Neural cell (in vitro differentiated cells): ENCODE data around the gene SEMA3B. TPM values are rescaled to one million over a fixed set of nuclear protein-coding genes. Genes with fewer than 3 reads are reported as not detected.

Experiments
- H2AFZ ChIP-seq: fragments of 200-600, 300-800 bp; sonication (generic), shearing (Covaris generic); 2 replicates; pipeline ENCODE4 v1.6.0; 2014; ENCODE audit warnings: low read depth, mild to moderate bottlenecking, antibody characterized with exemption, low read length, moderate library complexity
- H3F3A ChIP-seq: fragments of 200-600 bp; shearing (Covaris generic); 2 replicates; pipeline ENCODE4 v1.6.1; 2016; ENCODE audit warnings: mild to moderate bottlenecking, moderate library complexity, mixed read lengths, antibody characterized with exemption, low read length; ENCODE audit not compliant: insufficient read depth, poor library complexity, severe bottlenecking
- H3K27ac ChIP-seq: fragments of 200-600, 300-800 bp; sonication (generic), shearing (Covaris generic); 2 replicates; pipeline ENCODE4 v1.5.1; 2014; ENCODE audit warnings: mild to moderate bottlenecking, low read length, moderate library complexity
- H3K27me3 ChIP-seq: fragments of 300-800, 200-600 bp; sonication (generic), shearing (Covaris generic); 2 replicates; pipeline ENCODE4 v1.6.0; 2014; ENCODE audit warnings: mild to moderate bottlenecking, low read depth, low read length, moderate library complexity; ENCODE audit not compliant: insufficient read depth
- H3K36me3 ChIP-seq: fragments of 300-800, 200-600 bp; sonication (generic), shearing (Covaris generic); 2 replicates; pipeline ENCODE4 v1.5.1; 2014; ENCODE audit warnings: mild to moderate bottlenecking, antibody characterized with exemption, low read length, moderate library complexity; ENCODE audit not compliant: insufficient read depth
- H3K4me2 ChIP-seq: fragments of 300-800, 200-600 bp; sonication (generic), shearing (Covaris generic); 2 replicates; pipeline ENCODE4 v1.6.0; 2014; ENCODE audit warnings: mild to moderate bottlenecking, low read length
- H3K4me3 ChIP-seq: fragments of 300-800, 200-600 bp; sonication (generic), shearing (Covaris generic); 2 replicates; pipeline ENCODE4 v1.5.1; 2014; ENCODE audit warnings: mild to moderate bottlenecking, low read length, moderate library complexity
- H3K79me2 ChIP-seq: fragments of 200-600 bp; shearing (Covaris generic); replicated peaks from 2 replicates; pipeline ENCODE4 v1.6.0; 2014; ENCODE audit warnings: mild to moderate bottlenecking, low read length, moderate library complexity; ENCODE audit not compliant: insufficient read depth
- H3K9ac ChIP-seq: fragments of 300-800, 200-600 bp; sonication (generic), shearing (Covaris generic); 2 replicates; pipeline ENCODE4 v1.6.1; 2016; ENCODE audit warnings: mild to moderate bottlenecking, low read length, mixed read lengths
- H3K9me2 ChIP-seq: fragments of 200-600 bp; shearing (Covaris generic); 2 replicates; pipeline ENCODE4 v1.6.1; 2016; ENCODE audit warnings: mild to moderate bottlenecking, low read length, mixed read lengths; ENCODE audit not compliant: insufficient read depth
- H3K9me3 ChIP-seq: fragments of 200-600, 300-800 bp; sonication (generic), shearing (Covaris generic); 2 replicates; pipeline ENCODE4 v1.6.1; 2016; ENCODE audit warnings: mild to moderate bottlenecking, mixed run types, low read length, moderate library complexity, mixed read lengths
- H4K20me1 ChIP-seq: fragments of 200-600 bp; shearing (Covaris generic); 2 replicates; pipeline ENCODE4 v1.6.1; 2016; ENCODE audit warnings: mild to moderate bottlenecking, mixed run types; ENCODE audit not compliant: insufficient read depth
- EP300 ChIP-seq: fragments of 450-650 bp; conservative IDR thresholded peaks from 2 replicates; pipeline ENCODE4 v1.6.1; 2014; ENCODE audit warnings: antibody characterized with exemption, mild to moderate bottlenecking, moderate library complexity; ENCODE audit not compliant: poor library complexity, severe bottlenecking
- EZH2 ChIP-seq: fragments of 200-600, 300-800 bp; shearing (Covaris generic), sonication (generic); IDR thresholded peaks from 2 replicates; pipeline ENCODE4 v1.6.1; 2014; ENCODE audit warnings: antibody characterized with exemption, low read length, borderline replicate concordance, mild to moderate bottlenecking; ENCODE audit not compliant: insufficient read depth, poor library complexity, severe bottlenecking
- MXI1 ChIP-seq: fragments of 450-650 bp; conservative IDR thresholded peaks from 2 replicates; pipeline ENCODE4 v1.6.1; 2014; ENCODE audit warnings: antibody characterized with exemption, mild to moderate bottlenecking; ENCODE audit not compliant: poor library complexity, severe bottlenecking
- POLR2AphosphoS5 ChIP-seq: IDR thresholded peaks from 2 replicates; pipeline ENCODE4 v1.6.1; 2012
- RAD21 ChIP-seq: fragments of 450-650 bp; conservative IDR thresholded peaks from 2 replicates; pipeline ENCODE4 v1.6.1; 2014; ENCODE audit warnings: antibody characterized with exemption, mild to moderate bottlenecking, moderate library complexity
- SMC3 ChIP-seq: fragments of 450-650 bp; conservative IDR thresholded peaks from 2 replicates; pipeline ENCODE4 v1.6.1; 2014; ENCODE audit warnings: antibody characterized with exemption, mild to moderate bottlenecking, moderate library complexity; ENCODE audit not compliant: poor library complexity
- TAF1 ChIP-seq: IDR thresholded peaks from 2 replicates; pipeline ENCODE4 v1.6.1; 2012; ENCODE audit warnings: low read depth
- polyA plus RNA-seq: library from polyadenylated mRNA; depleted of rRNA; stranded (reverse); fragments of >200 nt; gene quantifications from 2 replicates; pipeline ENCODE4 v1.2.3, GENCODE V29; 2014
- small RNA-seq, 3 experiments: library from RNA; depleted of rRNA; stranded (forward); fragments of <200 nt; gene quantifications; one replicate each; pipeline ENCODE3, GENCODE V24; 2012
- TF ChIP-seq, protein P1 (sequence below): IDR thresholded peaks from 2 replicates; pipeline ENCODE4 v1.6.1; 2012; ENCODE audit warnings: borderline replicate concordance
- TF ChIP-seq, protein P2 (sequence below): fragments of 450-650 bp; IDR thresholded peaks from 2 replicates; pipeline ENCODE4 v1.5.1; 2014; ENCODE audit warnings: antibody characterized with exemption, mild to moderate bottlenecking, moderate library complexity; ENCODE audit not compliant: poor library complexity, severe bottlenecking

Gene SEMA3B
- polyA plus RNA-seq, 1 donor from 2014 or later: 7.8 TPM

DNA sequence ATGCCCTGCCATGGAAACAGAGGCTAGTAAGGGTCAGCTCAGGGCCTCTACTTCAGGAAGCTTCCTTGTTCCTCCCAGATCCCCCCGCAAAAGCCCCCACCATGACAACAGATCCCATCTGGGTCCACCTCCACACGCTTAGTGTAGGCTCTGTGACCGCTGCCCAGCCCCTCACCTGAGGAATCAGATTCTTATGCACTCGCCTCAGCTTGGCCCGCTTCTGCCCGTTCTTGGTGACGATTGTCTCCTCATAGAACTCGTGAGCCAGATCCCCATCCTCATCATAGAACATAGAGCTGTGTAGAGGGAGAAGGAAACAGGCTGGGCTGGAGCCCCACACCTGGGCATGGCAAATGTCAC, 57.2 kb downstream of the SEMA3B start:
- no peak for TF ChIP-seq RAD21
- TF ChIP-seq EP300: no peak
- no peak for TF ChIP-seq SMC3
- no peak for TF ChIP-seq EZH2
- TF ChIP-seq, protein P1, sequence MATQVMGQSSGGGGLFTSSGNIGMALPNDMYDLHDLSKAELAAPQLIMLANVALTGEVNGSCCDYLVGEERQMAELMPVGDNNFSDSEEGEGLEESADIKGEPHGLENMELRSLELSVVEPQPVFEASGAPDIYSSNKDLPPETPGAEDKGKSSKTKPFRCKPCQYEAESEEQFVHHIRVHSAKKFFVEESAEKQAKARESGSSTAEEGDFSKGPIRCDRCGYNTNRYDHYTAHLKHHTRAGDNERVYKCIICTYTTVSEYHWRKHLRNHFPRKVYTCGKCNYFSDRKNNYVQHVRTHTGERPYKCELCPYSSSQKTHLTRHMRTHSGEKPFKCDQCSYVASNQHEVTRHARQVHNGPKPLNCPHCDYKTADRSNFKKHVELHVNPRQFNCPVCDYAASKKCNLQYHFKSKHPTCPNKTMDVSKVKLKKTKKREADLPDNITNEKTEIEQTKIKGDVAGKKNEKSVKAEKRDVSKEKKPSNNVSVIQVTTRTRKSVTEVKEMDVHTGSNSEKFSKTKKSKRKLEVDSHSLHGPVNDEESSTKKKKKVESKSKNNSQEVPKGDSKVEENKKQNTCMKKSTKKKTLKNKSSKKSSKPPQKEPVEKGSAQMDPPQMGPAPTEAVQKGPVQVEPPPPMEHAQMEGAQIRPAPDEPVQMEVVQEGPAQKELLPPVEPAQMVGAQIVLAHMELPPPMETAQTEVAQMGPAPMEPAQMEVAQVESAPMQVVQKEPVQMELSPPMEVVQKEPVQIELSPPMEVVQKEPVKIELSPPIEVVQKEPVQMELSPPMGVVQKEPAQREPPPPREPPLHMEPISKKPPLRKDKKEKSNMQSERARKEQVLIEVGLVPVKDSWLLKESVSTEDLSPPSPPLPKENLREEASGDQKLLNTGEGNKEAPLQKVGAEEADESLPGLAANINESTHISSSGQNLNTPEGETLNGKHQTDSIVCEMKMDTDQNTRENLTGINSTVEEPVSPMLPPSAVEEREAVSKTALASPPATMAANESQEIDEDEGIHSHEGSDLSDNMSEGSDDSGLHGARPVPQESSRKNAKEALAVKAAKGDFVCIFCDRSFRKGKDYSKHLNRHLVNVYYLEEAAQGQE: no peak
- TF ChIP-seq, protein P2, sequence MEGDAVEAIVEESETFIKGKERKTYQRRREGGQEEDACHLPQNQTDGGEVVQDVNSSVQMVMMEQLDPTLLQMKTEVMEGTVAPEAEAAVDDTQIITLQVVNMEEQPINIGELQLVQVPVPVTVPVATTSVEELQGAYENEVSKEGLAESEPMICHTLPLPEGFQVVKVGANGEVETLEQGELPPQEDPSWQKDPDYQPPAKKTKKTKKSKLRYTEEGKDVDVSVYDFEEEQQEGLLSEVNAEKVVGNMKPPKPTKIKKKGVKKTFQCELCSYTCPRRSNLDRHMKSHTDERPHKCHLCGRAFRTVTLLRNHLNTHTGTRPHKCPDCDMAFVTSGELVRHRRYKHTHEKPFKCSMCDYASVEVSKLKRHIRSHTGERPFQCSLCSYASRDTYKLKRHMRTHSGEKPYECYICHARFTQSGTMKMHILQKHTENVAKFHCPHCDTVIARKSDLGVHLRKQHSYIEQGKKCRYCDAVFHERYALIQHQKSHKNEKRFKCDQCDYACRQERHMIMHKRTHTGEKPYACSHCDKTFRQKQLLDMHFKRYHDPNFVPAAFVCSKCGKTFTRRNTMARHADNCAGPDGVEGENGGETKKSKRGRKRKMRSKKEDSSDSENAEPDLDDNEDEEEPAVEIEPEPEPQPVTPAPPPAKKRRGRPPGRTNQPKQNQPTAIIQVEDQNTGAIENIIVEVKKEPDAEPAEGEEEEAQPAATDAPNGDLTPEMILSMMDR: no peak
- TF ChIP-seq POLR2AphosphoS5: no peak
- TF ChIP-seq MXI1: no peak
- TF ChIP-seq TAF1: no peak
- H3K9ac ChIP-seq: no peak overlapping the region
- no peaks in the 10 kb centered on the region for H3K9me3 ChIP-seq
- H3K4me2 ChIP-seq: no peak overlapping the region
- no peak overlapping the region for H3K27ac ChIP-seq
- no peaks in the 10 kb centered on the region for H3K9me2 ChIP-seq
- peaks cover 12% of the 10 kb centered on the region for H3K79me2 ChIP-seq
- no peak overlapping the region for H2AFZ ChIP-seq
- no peaks in the 10 kb centered on the region for H3F3A ChIP-seq
- H3K27me3 ChIP-seq: no peaks in the 10 kb centered on the region
- no peaks in the 10 kb centered on the region for H4K20me1 ChIP-seq
- H3K36me3 ChIP-seq: no peaks in the 10 kb centered on the region
- H3K4me3 ChIP-seq: no peak overlapping the region

DNA sequence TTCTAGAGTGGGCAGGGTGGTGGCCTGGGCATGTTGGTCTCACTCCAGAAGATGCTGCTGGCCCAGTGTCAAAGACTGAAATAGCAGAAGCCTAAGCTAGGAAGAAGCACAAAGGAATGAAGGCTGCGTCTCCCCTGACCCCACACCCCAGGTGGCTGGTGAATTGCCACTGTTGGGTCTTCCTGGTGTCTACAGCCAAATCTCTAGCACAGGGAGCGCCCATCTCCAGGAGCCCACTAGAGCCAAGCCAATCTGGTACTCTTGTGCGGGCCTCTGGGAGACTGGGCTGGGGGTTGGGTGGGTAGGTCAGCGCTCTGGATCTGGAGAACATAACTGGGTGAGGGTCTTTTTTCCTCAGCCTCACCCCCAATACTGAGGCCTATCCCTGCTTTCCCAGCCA, 58.2 kb downstream of the SEMA3B start:
- Histone ChIP-seq H3K36me3 (no peaks in the 10 kb centered on the region), H3K4me2 (peak overlapping the region; percentile 73), H4K20me1 (no peaks in the 10 kb centered on the region), H3K27ac (peak overlapping the region; percentile 66), H3K9me2 (no peaks in the 10 kb centered on the region), H3K4me3 (peak overlapping the region; percentile 100), H3K27me3 (no peaks in the 10 kb centered on the region), H3F3A (no peaks in the 10 kb centered on the region), H3K79me2 (peaks cover 12% of the 10 kb centered on the region), H3K9me3 (no peaks in the 10 kb centered on the region), H3K9ac (peak overlapping the region; percentile 85), H2AFZ (no peak overlapping the region)
- TF ChIP-seq TAF1: no peak

Small RNAs within 50 kb of the gene (small RNA-seq; reads per million reads assigned to genes)
- gene MIR5787: 0 reads per million in 3 experiments

Other genes starting within 250 kb of the SEMA3B start
- 632 and 695 TPM in 2 replicates for gene RBM5, start 180.2 kb upstream of the SEMA3B start, polyA plus RNA-seq
- gene SEMA3F, start 113.8 kb upstream of the SEMA3B start, polyA plus RNA-seq: 17.0 and 20.4 TPM in 2 replicates
- not detected in 2 replicates for gene GNAT1, start 77.5 kb upstream of the SEMA3B start, polyA plus RNA-seq
- 0.66 TPM in 1 of 2 replicates, not detected in the other for gene SLC38A3, start 63.9 kb upstream of the SEMA3B start, polyA plus RNA-seq
- gene GNAI2, start 32.9 kb upstream of the SEMA3B start, polyA plus RNA-seq: 81.6 and 101 TPM in 2 replicates
- not detected in 2 replicates for gene LSMEM2, start 9.9 kb downstream of the SEMA3B start, polyA plus RNA-seq
- 41.8 and 76.4 TPM in 2 replicates for gene IFRD2, start 23.3 kb downstream of the SEMA3B start, polyA plus RNA-seq
- gene HYAL3, start 30.3 kb downstream of the SEMA3B start, polyA plus RNA-seq: 8.8 and 9.1 TPM in 2 replicates
- 4.6 and 5.3 TPM in 2 replicates for gene NAA80, start 30.3 kb downstream of the SEMA3B start, polyA plus RNA-seq
- 2.2 and 4.7 TPM in 2 replicates for gene HYAL1, start 34.4 kb downstream of the SEMA3B start, polyA plus RNA-seq
- 116 and 138 TPM in 2 replicates for gene HYAL2, start 53.6 kb downstream of the SEMA3B start, polyA plus RNA-seq
- 88.8 and 106 TPM in 2 replicates for gene TUSC2, start 59.1 kb downstream of the SEMA3B start, polyA plus RNA-seq
- 51.4 and 54.0 TPM in 2 replicates for gene RASSF1, start 71.7 kb downstream of the SEMA3B start, polyA plus RNA-seq
- 5.0 and 5.2 TPM in 2 replicates for gene ZMYND10, start 76.6 kb downstream of the SEMA3B start, polyA plus RNA-seq
- gene NPRL2, start 81.6 kb downstream of the SEMA3B start, polyA plus RNA-seq: 118 and 128 TPM in 2 replicates
- gene CYB561D2, start 81.7 kb downstream of the SEMA3B start, polyA plus RNA-seq: 21.2 and 28.9 TPM in 2 replicates
- gene TMEM115, start 90.4 kb downstream of the SEMA3B start, polyA plus RNA-seq: 17.8 and 24.7 TPM in 2 replicates
- gene CACNA2D2, start 234.5 kb downstream of the SEMA3B start, polyA plus RNA-seq: 7.8 and 11.4 TPM in 2 replicates